H1 (cell line): ENCODE measurements around the gene LRRC4. TPM values are rescaled to one million over a fixed set of nuclear protein-coding genes. Genes with fewer than 3 reads are reported as not detected.

Experiments used
- CTCF ChIA-PET: fragments of 300-600 bp; sonication (Branson Sonifier 250); formaldehyde crosslinking; loops from one replicate; lab custom pipeline; 2021; ENCODE audit not compliant: partially characterized antibody; lab: Charles Lee
- POLR2A ChIA-PET: fragments of 300-600 bp; sonication (Branson Sonifier 250); formaldehyde crosslinking; loops from one replicate; lab custom pipeline; 2021; ENCODE audit warnings: inconsistent platforms; ENCODE audit not compliant: partially characterized antibody; lab: Charles Lee
- DNase-seq, 2 experiments: peaks; one replicate each; pipeline versions ENCODE4 v3.0.0 to v3.0.0-alpha.2; 2010 to 2022; ENCODE audit warnings: low spot score in 2 of 2, low read depth in 1 of 2, mixed read lengths in 1 of 2
- FAIRE-seq: peaks from 2 replicates; lab custom pipeline; 2011; peaks lifted over from hg19 to GRCh38; lab: Jason Lieb, UNC
- H2AFZ ChIP-seq: 2 replicates; pipeline ENCODE4 v1.8.1; 2012; ENCODE audit warnings: low read length, inconsistent platforms
- H2AK5ac ChIP-seq: 2 replicates; pipeline ENCODE4 v1.6.1; 2013; ENCODE audit warnings: low read depth, low read length
- H2BK120ac ChIP-seq: replicated peaks from 2 replicates; pipeline ENCODE3; 2013; ENCODE audit warnings: low read depth, low read length, inconsistent platforms
- H2BK12ac ChIP-seq: 2 replicates; pipeline ENCODE4 v1.6.1; 2013; ENCODE audit warnings: low read depth, low read length
- H2BK15ac ChIP-seq: 2 replicates; pipeline ENCODE4 v1.6.1; 2013; ENCODE audit warnings: low read length
- H2BK20ac ChIP-seq: 2 replicates; pipeline ENCODE4 v1.6.1; 2013; ENCODE audit warnings: low read length
- H2BK5ac ChIP-seq: 2 replicates; pipeline ENCODE4 v1.6.1; 2013; ENCODE audit warnings: low read depth, low read length
- H3K14ac ChIP-seq: 2 replicates; pipeline ENCODE4 v1.6.1; 2013; ENCODE audit warnings: inconsistent platforms; ENCODE audit not compliant: insufficient read length
- H3K18ac ChIP-seq: 2 replicates; pipeline ENCODE4 v1.6.1; 2013; ENCODE audit warnings: low read length; ENCODE audit errors: extremely low read depth
- H3K23ac ChIP-seq: 2 replicates; pipeline ENCODE4 v1.6.1; 2013; ENCODE audit warnings: inconsistent platforms; ENCODE audit not compliant: insufficient read length
- H3K23me2 ChIP-seq: 2 replicates; pipeline ENCODE4 v1.6.1; 2013; ENCODE audit warnings: low read depth, low read length
- H3K27ac ChIP-seq: 2 replicates; pipeline ENCODE4 v1.6.1; 2011; ENCODE audit warnings: low read depth, low read length, inconsistent platforms
- H3K27me3 ChIP-seq, 4 experiments: replicated peaks in 1 of 4; 1 replicate in 1 of 4; 2 replicates in 3 of 4; pipeline versions ENCODE4 v1.6.1 to v1.8.1; 2011 to 2013; ENCODE audit warnings: low read length in 3 of 4, mild to moderate bottlenecking in 3 of 4, inconsistent platforms in 2 of 4, mixed read lengths in 2 of 4, moderate library complexity in 1 of 4; ENCODE audit not compliant: control insufficient read depth in 3 of 4, insufficient read depth in 3 of 4; ENCODE audit errors: extremely low read depth in 1 of 4
- H3K36me3 ChIP-seq, 4 experiments: 2 replicates each; pipeline versions ENCODE4 v1.6.1 to v1.8.1; 2011 to 2013; ENCODE audit warnings: mild to moderate bottlenecking in 4 of 4, low read length in 3 of 4, moderate library complexity in 2 of 4, control low read depth in 1 of 4, inconsistent platforms in 1 of 4; ENCODE audit not compliant: insufficient read depth in 4 of 4, control insufficient read depth in 2 of 4
- H3K4ac ChIP-seq: replicated peaks from 2 replicates; pipeline ENCODE3; 2013; ENCODE audit warnings: low read length, low read depth, mixed read lengths, inconsistent platforms; ENCODE audit not compliant: insufficient read length
- H3K4me1 ChIP-seq, 4 experiments: replicated peaks in 1 of 4; 1 replicate in 1 of 4; 2 replicates in 3 of 4; pipeline versions ENCODE4 v1.6.1 to v1.8.1; 2011 to 2013; ENCODE audit warnings: low read length in 3 of 4, inconsistent platforms in 2 of 4, mixed read lengths in 1 of 4; ENCODE audit not compliant: insufficient read depth in 4 of 4, control insufficient read depth in 3 of 4
- H3K4me2 ChIP-seq, 2 experiments: 2 replicates each; pipeline versions ENCODE4 v1.6.1 to v1.8.1; 2011 to 2013; ENCODE audit warnings: low read depth in 2 of 2, low read length in 2 of 2, control low read depth in 1 of 2, inconsistent platforms in 1 of 2, mild to moderate bottlenecking in 1 of 2; ENCODE audit not compliant: insufficient read depth in 1 of 2
- H3K4me3 ChIP-seq, 4 experiments: fragments of 200-600, 300-600 bp in 1 of 4; sonication (generic), shearing (Covaris generic), sonication (Bioruptor Twin) in 1 of 4; 2 replicates each; pipeline versions ENCODE4 v1.5.1 to v1.8.1; 2011 to 2016; ENCODE audit warnings: low read length in 4 of 4, low read depth in 3 of 4, control low read depth in 2 of 4, inconsistent platforms in 2 of 4, mild to moderate bottlenecking in 2 of 4, mixed read lengths in 1 of 4, moderate library complexity in 1 of 4; ENCODE audit not compliant: insufficient read depth in 2 of 4; ENCODE audit errors: extremely low read depth in 1 of 4
- H3K56ac ChIP-seq: replicated peaks from 2 replicates; pipeline ENCODE3; 2013; ENCODE audit warnings: low read depth, mild to moderate bottlenecking, mixed read lengths, low read length, inconsistent platforms; ENCODE audit not compliant: insufficient read length
- H3K79me1 ChIP-seq: 2 replicates; pipeline ENCODE4 v1.6.1; 2013; ENCODE audit warnings: low read depth, low read length, control low read depth
- H3K79me2 ChIP-seq, 2 experiments: 2 replicates each; pipeline versions ENCODE4 v1.6.1 to v1.8.1; 2012 to 2013; ENCODE audit warnings: low read length in 2 of 2, mild to moderate bottlenecking in 2 of 2, inconsistent platforms in 1 of 2; ENCODE audit not compliant: insufficient read depth in 2 of 2, control insufficient read depth in 1 of 2
- H3K9ac ChIP-seq, 4 experiments: replicated peaks in 1 of 4; 1 replicate in 1 of 4; 2 replicates in 3 of 4; pipeline versions ENCODE4 v1.6.1 to v1.8.1; 2011 to 2013; ENCODE audit warnings: low read depth in 3 of 4, low read length in 3 of 4, control low read depth in 2 of 4, mild to moderate bottlenecking in 2 of 4, moderate library complexity in 2 of 4, inconsistent platforms in 1 of 4; ENCODE audit errors: extremely low read depth in 1 of 4
- H3K9me3 ChIP-seq, 2 experiments: 2 replicates each; pipeline versions ENCODE4 v1.6.1 to v1.8.1; 2012 to 2013; ENCODE audit warnings: mild to moderate bottlenecking in 2 of 2, moderate library complexity in 2 of 2, control low read depth in 1 of 2, inconsistent platforms in 1 of 2, low read depth in 1 of 2, low read length in 1 of 2, mixed read lengths in 1 of 2; ENCODE audit not compliant: insufficient read depth in 2 of 2
- H4K20me1 ChIP-seq, 2 experiments: replicated peaks in 1 of 2; 2 replicates each; pipeline versions ENCODE3 to v1.8.1; 2011 to 2013; ENCODE audit warnings: inconsistent platforms in 2 of 2, low read length in 2 of 2, mild to moderate bottlenecking in 1 of 2; ENCODE audit not compliant: insufficient read depth in 2 of 2, control insufficient read depth in 1 of 2
- H4K5ac ChIP-seq: 2 replicates; pipeline ENCODE4 v1.6.1; 2013; ENCODE audit warnings: low read length, low read depth, mixed read lengths, inconsistent platforms; ENCODE audit not compliant: insufficient read length
- H4K8ac ChIP-seq: 2 replicates; pipeline ENCODE4 v1.8.0; 2013; ENCODE audit warnings: mild to moderate bottlenecking, moderate library complexity, low read length, inconsistent platforms; ENCODE audit not compliant: insufficient read depth; ENCODE audit errors: extremely low read depth
- H4K91ac ChIP-seq: replicated peaks from 2 replicates; pipeline ENCODE3; 2013; ENCODE audit warnings: low read length, mixed read lengths, inconsistent platforms; ENCODE audit not compliant: insufficient read length
- ASH2L ChIP-seq: fragments of 200-600, 300-600 bp; sonication (generic); IDR thresholded peaks from one replicate; pipeline ENCODE4 v1.7.1; 2017; ENCODE audit warnings: low read length
- GABPA ChIP-seq: IDR thresholded peaks from 2 replicates; pipeline ENCODE4 v1.6.1; 2011; ENCODE audit warnings: mild to moderate bottlenecking, low read length, moderate library complexity, borderline replicate concordance; ENCODE audit not compliant: insufficient read depth
- KDM5A ChIP-seq: fragments of 200-600 bp; IDR thresholded peaks from 2 replicates; pipeline ENCODE4 v1.7.1; 2012; ENCODE audit warnings: mild to moderate bottlenecking, low read length, inconsistent platforms, mixed read lengths
- RAD21 ChIP-seq, 2 experiments: IDR thresholded peaks in 1 of 2; conservative IDR thresholded peaks in 1 of 2; 2 replicates each; pipeline ENCODE4 v1.6.1; 2011; ENCODE audit warnings: low read depth in 2 of 2, low read length in 2 of 2, improper control_type of control experiment in 1 of 2, inconsistent platforms in 1 of 2, mild to moderate bottlenecking in 1 of 2, moderate library complexity in 1 of 2
- SAP30 ChIP-seq: fragments of 300-600 bp; sonication (generic); IDR thresholded peaks from 2 replicates; pipeline ENCODE4 v1.7.1; 2012; ENCODE audit warnings: low read length, moderate library complexity, mild to moderate bottlenecking, inconsistent platforms; ENCODE audit not compliant: insufficient read depth, insufficient replicate concordance
- TAF1 ChIP-seq: IDR thresholded peaks from 2 replicates; pipeline ENCODE4 v1.6.1; 2011; ENCODE audit warnings: mild to moderate bottlenecking, low read depth, low read length
- WGBS, 2 experiments: shearing (Covaris generic) in 1 of 2; methylation state at CpG; one replicate each; pipeline versions ENCODE4 v1.1.6 to v1.1.7; 2013 to 2015; ENCODE audit warnings: low lambda C conversion rate in 2 of 2, mixed read lengths in 2 of 2, inconsistent platforms in 1 of 2, low coverage in 1 of 2, missing lambda C conversion rate in 1 of 2; ENCODE audit not compliant: insufficient replicate concordance in 2 of 2, insufficient coverage in 1 of 2, insufficient read length in 1 of 2; ENCODE audit errors: extremely low coverage in 1 of 2, missing lambda C conversion rate in 1 of 2; 5-methylcytosine and 5-hydroxymethylcytosine counted together
- polyA plus RNA-seq, 7 experiments: library from polyadenylated mRNA; depleted of rRNA in 3 of 7; stranded (reverse) in 5 of 7; unstranded in 2 of 7; fragments of >200 nt in 5 of 7; fragments of 200-250 nt in 2 of 7; gene quantifications; 1 replicate in 5 of 7; 2 replicates in 1 of 7; 4 replicates in 1 of 7; pipeline versions ENCODE4 v1.2.1 to v1.2.3, GENCODE V29; 2011 to 2013; ENCODE audit warnings: missing spikeins in 2 of 7, mixed read lengths in 2 of 7
- total RNA-seq: library from RNA; stranded (reverse); fragmentation: NEBNext Ultra II Directional; extraction: Animal tissue kit (Norgen Biotek cat#: 25700); gene quantifications from 2 replicates; pipeline ENCODE4 v1.2.1, GENCODE V29; 2021

Gene LRRC4
- total and polyA plus RNA-seq, 2 of the 8 experiments (the other 6 are each of a cell fraction or from before 2014, with no cell fraction given): 13.4 to 16.4 TPM

DNA sequence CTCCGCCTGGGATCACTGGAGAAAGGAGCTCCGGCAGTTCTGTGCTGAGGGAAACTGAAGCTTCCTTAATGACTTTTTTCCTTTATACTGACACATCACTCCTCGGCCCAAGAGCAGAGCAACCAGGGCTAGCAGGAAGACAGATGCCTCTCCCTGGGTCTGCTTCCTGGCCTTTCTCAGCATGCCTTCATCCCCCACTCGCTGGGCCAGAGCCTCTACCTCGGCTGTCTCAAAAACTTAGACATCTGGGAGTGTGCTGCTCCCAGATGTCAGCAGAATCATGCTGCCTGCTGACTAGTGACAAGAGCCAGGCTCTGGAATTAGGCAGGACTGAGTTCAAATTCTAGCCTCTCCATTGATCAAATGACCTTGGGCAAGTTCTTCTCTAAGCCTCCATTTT is 24.4 kb upstream of the LRRC4 start:
- Histone ChIP-seq H3K14ac (no peak overlapping the region), H4K20me1 (peaks cover 5 to 8% of the 10 kb centered on the region in 2 experiments)
- CTCF ChIA-PET: interaction anchor here (1.1 to 10.4 kb wide), 6 partner anchors 10 to 81 kb away, joined by 3 to 93 read pairs (median 4); no protein-coding TSS in a partner anchor

More for the DNA sequence above, 24.4 kb upstream of the LRRC4 start:
- Histone ChIP-seq H4K8ac (no peak overlapping the region), H2BK120ac (no peak overlapping the region), H4K91ac (no peak overlapping the region), H3K4me2 (no peak overlapping the region), H3K18ac (no peak overlapping the region), H3K23ac (no peak overlapping the region), H3K9me3 (no peaks in the 10 kb centered on the region), H2AK5ac (no peak overlapping the region), H3K79me1 (no peaks in the 10 kb centered on the region), H3K27me3 (no peaks in the 10 kb centered on the region), H3K9ac (no peak overlapping the region), H3K27ac (no peak overlapping the region), H2BK20ac (no peak overlapping the region), H3K4me3 (no peak overlapping the region), H2BK5ac (no peak overlapping the region), H3K36me3 (no peaks in the 10 kb centered on the region), H2BK12ac (no peak overlapping the region), H3K79me2 (no peaks in the 10 kb centered on the region), H2BK15ac (no peak overlapping the region), H3K4me1 (peaks cover 0 to 8% (median 2%) of the 10 kb centered on the region in 4 experiments; a peak in 1 of 7 replicates), H3K23me2 (no peaks in the 10 kb centered on the region), H2AFZ (no peak overlapping the region), H3K4ac (no peak overlapping the region), H3K56ac (no peak overlapping the region), H4K5ac (no peak overlapping the region)
- WGBS, 2 experiments: 94% methylated on average over 5 of the region's 5 CpGs; no CpG with 5 or more reads in 1 of the 2 experiments
- no peak for DNase-seq
- POLR2A ChIA-PET: no interaction called here
- TF ChIP-seq KDM5A: no peak
- no peak for TF ChIP-seq ASH2L
- TF ChIP-seq TAF1: no peak
- no peak for TF ChIP-seq GABPA
- no peak for TF ChIP-seq SAP30
- no peak for TF ChIP-seq RAD21 (IDR thresholded peaks at IDR 0.05 in 1 of 2, conservative IDR thresholded peaks at IDR 0.05 in 1 of 2; ENCODE audit: low read depth in 2 of 2, low read length in 2 of 2)
- FAIRE-seq: no peak
